Inferior parietal cortex (tissue), 1 donor: Measurements from ENCODE around the gene ABI3BP.
"Not testable (repeated sequence)": the region's sequence is repeated elsewhere in the genome, so short reads cannot be mapped to it uniquely, and the experiment has no call there.

Experiments
- DNase-seq: peaks from one replicate; pipeline ENCODE4 v3.0.0-alpha.2; 2016; ENCODE audit errors: extremely low spot score

Gene ABI3BP, protein sequence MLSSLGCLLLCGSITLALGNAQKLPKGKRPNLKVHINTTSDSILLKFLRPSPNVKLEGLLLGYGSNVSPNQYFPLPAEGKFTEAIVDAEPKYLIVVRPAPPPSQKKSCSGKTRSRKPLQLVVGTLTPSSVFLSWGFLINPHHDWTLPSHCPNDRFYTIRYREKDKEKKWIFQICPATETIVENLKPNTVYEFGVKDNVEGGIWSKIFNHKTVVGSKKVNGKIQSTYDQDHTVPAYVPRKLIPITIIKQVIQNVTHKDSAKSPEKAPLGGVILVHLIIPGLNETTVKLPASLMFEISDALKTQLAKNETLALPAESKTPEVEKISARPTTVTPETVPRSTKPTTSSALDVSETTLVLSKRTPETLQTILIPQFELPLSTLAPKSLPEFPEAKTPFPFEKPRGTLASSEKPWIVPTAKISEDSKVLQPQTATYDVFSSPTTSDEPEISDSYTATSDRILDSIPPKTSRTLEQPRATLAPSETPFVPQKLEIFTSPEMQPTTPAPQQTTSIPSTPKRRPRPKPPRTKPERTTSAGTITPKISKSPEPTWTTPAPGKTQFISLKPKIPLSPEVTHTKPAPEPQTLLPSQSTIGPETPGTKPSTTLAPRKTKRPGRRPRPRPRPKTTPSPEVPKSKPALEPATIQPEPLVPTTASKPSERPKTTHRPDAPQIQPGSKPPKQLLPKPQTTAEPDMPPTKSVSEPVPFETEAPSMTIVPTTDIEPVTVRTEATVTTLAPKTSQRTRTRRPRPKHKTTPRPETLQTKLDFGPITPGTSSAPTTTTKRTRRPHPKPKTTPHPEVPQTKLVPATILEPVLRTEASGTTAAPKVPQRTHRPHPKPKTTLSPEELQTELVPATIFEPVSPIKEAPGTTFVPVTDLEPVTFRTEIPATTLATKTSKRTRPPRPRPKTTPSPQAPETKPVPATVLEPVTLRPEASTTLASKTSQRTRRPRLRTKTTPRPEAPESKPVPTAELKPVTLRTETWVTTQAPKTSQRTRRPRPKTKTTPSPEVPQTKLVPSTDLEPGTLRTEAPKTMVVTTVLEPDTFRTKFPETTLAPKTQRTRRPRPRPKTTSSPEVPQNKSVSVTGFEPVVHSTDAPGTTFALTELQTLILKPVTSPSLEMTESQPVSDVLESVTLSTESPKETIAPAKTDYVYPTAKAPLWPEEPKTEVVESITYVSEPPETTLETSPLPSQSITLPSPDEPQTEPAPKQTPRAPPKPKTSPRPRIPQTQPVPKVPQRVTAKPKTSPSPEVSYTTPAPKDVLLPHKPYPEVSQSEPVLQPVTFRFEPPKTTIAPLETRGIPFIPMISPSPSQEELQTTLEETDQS (N-terminal part only)

GRCh38 chr3:100993309-100993708 is at the start of gene ABI3BP:
Gene ABI3BP (minus strand): TSS chr3:100993421. CDS start chr3:100993384, 37 bp downstream.
- DNase-seq: no peak

- DNase-seq: no peak
These were observed 46.1 kb upstream of the ABI3BP start for GRCh38 chr3:101039285-101039684.

- no peak for DNase-seq
These were observed 45.7 kb upstream of the ABI3BP start for GRCh38 chr3:101038880-101039279.

GRCh38 chr3:101038393-101038792 is 45.2 kb upstream of the ABI3BP start:
- no peak for DNase-seq

- DNase-seq: no peak
These were observed 44.4 kb upstream of the ABI3BP start for GRCh38 chr3:101037613-101038012.

DNA sequence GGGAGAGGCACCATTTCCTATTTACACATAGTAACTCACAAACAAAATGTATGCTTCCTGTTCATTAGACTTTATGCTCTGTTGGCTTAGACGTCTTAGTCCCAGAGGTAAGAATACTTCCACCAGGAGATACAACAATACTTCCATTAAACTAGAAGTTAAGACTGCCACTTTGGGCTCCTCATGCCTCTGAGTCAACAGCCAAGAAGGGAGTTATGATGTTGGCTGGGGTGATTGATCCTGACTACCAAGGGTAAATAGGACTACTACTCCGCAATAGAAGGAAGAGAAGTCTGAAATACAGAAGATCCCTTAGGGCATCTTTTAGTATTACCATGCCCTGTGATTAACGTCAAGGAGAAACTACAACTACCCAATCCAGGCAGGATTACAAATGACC is 43.5 kb upstream of the ABI3BP start:
- no peak for DNase-seq

DNA sequence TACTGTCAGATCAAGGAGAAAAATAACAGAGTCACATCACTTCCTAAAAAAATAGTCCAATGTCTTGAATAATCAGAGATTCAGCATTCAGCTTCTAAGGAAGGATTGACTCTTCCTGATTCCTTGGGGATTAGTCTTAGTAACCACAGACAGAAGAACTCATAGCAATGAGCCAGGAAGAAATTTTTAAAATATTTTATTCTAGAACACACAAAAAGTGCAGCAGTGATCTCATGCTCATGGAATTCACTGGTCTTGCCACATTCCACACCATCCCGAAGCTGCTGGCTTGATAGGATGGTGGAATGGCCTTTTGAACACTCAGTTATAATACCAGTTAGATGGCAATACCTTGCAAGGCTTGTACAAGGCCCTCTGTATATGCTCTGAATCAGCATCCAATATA is 43.0 kb upstream of the ABI3BP start:
- no peak for DNase-seq

DNA sequence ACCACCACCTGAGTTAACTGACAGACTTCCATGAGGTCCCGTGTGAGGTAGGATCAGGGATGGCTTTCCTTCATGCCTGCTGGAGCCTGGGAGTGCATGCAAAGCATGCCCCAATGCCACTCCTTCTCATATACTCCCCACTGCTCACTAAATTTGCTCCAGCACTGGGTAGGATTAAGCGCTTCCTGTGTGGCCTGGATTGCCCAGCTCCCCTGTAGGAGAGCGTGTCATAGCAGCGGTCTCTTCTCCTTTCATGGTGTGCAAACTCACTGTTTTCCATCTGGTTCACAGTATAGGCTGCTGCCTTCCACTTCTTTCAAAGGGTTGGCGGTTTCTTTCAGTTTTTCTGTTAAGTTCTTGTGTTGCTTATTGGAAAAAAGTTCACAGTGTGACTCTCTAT is 34.1 kb upstream of the ABI3BP start:
- DNase-seq: no peak

- DNase-seq: no peak
These were observed 33.7 kb upstream of the ABI3BP start for GRCh38 chr3:101026881-101027280.

DNA sequence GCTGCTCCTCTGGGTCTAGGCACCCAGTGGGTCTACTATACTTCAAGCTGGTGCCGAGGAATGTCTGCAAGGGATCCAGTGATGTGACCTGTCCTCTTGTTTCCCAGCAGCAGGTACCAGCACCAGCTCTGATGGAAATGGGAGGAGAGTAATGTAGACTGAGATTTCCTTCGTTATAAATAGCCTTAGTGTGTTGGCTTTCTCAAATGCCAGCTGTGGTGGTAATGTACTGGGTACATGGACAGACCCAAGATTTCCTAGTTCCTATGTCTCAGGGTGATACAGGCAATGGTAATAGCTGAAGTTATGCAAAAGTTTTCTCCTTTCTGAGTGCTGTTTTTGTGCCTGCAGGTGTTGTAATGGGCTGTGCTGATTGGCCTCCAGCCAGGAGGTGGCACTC is 33.0 kb upstream of the ABI3BP start:
- no peak for DNase-seq

- DNase-seq: no peak
These were observed 27.3 kb upstream of the ABI3BP start for GRCh38 chr3:101020351-101021015.

- no peak for DNase-seq
These were observed 23.8 kb upstream of the ABI3BP start for GRCh38 chr3:101017017-101017416.

DNA sequence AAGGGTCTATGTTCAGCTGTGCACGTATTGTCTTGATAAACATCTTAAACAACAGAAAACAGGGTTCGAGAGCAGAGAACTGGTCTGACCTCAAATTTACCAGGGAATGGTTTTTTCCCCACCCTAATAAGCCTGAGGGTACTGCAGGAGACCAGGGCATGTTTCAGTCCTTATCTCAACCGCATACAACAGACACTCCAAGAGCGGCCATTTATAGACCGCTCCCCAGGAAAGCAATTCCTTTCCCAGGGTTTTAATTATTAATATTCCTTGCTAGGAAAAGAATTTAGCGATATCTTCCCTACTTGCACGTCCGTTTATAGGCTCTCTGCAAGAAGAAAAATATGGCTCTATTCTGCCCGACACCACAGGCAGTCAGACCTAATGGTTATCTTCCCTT is 19.1 kb upstream of the ABI3BP start:
- not testable (repeated sequence) for DNase-seq

DNA sequence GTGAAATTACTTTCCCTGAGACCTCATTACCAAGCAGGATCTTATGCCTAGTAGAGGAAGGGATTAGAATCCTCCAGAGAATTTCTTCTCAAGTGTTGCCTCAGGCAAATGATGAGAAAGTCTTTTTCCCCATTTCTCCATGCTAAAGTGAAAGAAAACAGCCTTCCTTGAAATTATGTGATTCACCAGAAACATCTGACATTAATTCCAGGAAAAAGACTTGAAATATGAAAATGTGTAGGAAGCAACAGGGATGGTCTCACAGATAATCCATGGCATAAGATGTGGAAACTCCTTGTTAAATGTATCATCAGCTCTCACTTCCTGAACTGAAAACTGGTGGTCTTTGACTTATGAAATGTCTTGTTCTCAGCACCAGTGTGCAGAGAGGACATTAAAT is 17.9 kb upstream of the ABI3BP start:
- no peak for DNase-seq

DNA sequence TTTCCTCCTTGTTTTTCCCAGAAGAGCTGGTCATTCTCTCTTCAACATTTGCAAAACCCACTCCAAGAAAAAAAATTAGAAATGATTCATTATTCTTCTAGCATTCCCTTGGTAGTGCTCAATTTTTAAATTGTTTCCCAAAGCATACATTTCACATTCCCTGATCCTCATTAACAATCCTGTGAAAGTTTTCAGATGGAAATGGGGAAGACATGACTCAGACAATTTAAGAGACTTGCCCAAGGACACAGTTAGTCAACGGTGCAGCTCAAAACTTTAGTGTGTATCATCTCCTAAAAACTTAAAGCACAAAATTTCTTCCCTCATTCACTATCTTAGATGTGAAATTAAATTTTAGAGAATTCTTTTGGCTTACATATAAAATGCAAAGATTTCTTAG is 17.1 kb upstream of the ABI3BP start:
- DNase-seq: no peak

- DNase-seq: no peak
These were observed 16.2 kb upstream of the ABI3BP start for GRCh38 chr3:101009386-101009785.

GRCh38 chr3:100999160-100999559 is 5.9 kb upstream of the ABI3BP start:
- DNase-seq: no peak

- DNase-seq: no peak
These were observed 1.6 kb upstream of the ABI3BP start for GRCh38 chr3:100994809-100995208.

- DNase-seq: no peak
These were observed 966 bp upstream of the ABI3BP start for GRCh38 chr3:100994187-100994586.

DNA sequence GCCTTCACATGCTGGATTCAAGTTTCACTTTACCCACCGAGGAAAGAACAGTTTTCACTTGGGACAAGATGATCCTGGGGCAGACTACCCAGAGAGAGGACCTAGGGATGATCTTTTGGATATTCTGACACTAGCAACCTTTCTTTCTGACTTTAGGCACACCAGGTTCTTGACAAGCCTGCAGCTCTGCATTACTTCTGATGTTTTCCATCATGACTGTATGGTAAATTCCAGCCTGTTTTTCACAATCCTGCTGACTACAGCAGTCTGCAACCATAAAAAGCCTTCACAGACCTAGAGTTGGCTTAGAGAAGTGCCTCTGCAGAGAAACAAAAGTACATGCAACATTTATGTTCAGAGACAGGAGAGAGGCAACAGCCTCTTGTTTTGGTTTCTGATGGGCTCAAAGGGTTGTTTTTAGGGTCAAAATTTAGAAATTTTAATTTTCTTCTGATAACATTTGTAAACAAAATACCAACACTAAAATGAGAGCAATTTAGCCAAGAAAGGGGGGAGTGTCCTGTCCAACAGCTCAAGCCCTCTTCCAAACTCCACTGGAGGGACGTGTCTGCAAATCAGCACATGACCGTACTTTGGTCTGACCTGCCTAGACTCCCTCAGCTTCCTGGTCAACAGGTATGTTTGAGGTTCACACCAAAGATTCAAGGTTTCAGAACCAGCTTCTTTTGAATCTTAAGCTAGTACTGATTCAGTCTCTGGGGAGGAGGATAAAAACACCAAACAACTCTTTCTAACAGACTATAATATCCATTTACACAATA is 799 bp downstream of the ABI3BP start:
- DNase-seq: no peak

DNA sequence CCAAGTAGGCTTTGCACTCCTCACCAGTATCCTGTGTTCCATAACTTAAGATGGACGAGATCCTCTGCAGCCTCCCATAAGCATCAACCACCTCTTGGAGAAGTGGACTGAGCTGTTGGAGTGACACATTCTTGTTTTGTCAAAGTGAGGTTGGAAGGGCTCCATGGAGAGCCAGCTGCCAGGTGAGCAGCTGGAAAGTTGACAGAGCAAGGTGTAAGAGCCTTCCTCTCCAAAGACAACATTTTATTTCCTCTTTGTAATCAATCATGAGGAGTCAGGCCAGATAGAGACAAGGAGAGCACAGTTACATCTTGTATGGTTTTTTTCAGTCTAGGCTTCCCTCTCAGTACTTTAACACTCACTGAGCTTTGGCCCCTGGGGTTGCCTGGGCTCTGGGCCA is 5.1 kb downstream of the ABI3BP start:
- no peak for DNase-seq
